Measurements from ENCODE around the gene SBF1.

DNA sequence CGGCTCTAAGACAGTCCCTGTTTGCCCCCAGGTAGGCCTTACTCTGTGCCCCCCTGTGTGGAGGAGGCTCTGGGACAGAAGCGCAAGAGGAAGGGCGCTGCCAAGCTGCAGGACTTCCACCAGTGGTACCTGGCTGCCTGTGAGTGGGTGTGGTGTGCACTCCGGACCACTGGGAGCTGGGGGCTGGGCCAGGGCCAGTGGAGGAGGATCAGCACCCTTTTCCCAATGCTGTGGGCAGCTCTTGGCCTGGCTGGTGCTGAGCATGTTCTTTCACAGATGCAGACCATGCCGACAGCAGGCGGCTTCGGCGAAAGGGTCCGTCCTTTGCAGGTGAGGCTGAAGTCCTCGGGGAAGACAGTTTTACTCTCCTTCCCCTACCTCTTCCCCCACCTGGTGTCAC is 46.9 kb upstream of the SBF1 start:
- TF ChIP-seq, protein P1, sequence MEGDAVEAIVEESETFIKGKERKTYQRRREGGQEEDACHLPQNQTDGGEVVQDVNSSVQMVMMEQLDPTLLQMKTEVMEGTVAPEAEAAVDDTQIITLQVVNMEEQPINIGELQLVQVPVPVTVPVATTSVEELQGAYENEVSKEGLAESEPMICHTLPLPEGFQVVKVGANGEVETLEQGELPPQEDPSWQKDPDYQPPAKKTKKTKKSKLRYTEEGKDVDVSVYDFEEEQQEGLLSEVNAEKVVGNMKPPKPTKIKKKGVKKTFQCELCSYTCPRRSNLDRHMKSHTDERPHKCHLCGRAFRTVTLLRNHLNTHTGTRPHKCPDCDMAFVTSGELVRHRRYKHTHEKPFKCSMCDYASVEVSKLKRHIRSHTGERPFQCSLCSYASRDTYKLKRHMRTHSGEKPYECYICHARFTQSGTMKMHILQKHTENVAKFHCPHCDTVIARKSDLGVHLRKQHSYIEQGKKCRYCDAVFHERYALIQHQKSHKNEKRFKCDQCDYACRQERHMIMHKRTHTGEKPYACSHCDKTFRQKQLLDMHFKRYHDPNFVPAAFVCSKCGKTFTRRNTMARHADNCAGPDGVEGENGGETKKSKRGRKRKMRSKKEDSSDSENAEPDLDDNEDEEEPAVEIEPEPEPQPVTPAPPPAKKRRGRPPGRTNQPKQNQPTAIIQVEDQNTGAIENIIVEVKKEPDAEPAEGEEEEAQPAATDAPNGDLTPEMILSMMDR (IDR thresholded peaks at IDR 0.05) = no peak
- TF ChIP-seq POLR2A (IDR thresholded peaks at IDR 0.05) (no peak), POLR2AphosphoS5 (IDR thresholded peaks at IDR 0.05; ENCODE audit: insufficient read depth in 1 of 2, low read depth in 1 of 2) (no peak)

Measured in vagina (tissue), 2 donors.